ENCODE results near the gene CCDC188. TPM values are rescaled to one million over a fixed set of nuclear protein-coding genes. Genes with fewer than 3 reads are reported as not detected.

CCDC188 gene
- total and polyA plus RNA-seq, 2 of the 4 experiments (the other 2 are of a cell fraction) = 0.10 TPM; not detected in 1

GRCh38 chr22:20158391-20159036 lies 7.7 kb upstream of the CCDC188 start:
- in situ Hi-C loops (cut with MboI; ENCODE audit: low sequenced_read_pairs) (loop anchor here (5.0 to 10.0 kb wide), 2 partner anchors 134 to 296 kb away; no protein-coding TSS in a partner anchor), dilution Hi-C loops (cut with HindIII; ENCODE audit: low sequenced_read_pairs, unreplicated experiment) (no loop called here), intact Hi-C loops (cut with micrococcal nuclease) (loop anchor here (5.0 kb wide), 1 partner anchor 299 kb away; no protein-coding TSS in a partner anchor)
- Histone ChIP-seq H3K18ac (ENCODE audit: low read depth, low read length) (no peak overlapping the region), H4K8ac (ENCODE audit: low read depth in 2 of 2, low read length in 2 of 2) (no peak overlapping the region), H2BK15ac (ENCODE audit: low read depth, low read length) (no peak overlapping the region), H4K20me1 (ENCODE audit: insufficient read depth, low read length) (peaks cover 11% of the 10 kb centered on the region; the same call in 1 of the 2 replicates), H2BK120ac (ENCODE audit: low read depth, low read length) (no peak overlapping the region), H2BK20ac (ENCODE audit: low read depth, low read length) (no peak overlapping the region), H3K56ac (ENCODE audit: extremely low read depth, insufficient read depth, low read length) (no peak overlapping the region), H2AK5ac (ENCODE audit: low read depth, low read length) (no peak overlapping the region), H2AK9ac (replicated peaks; ENCODE audit: low read depth, low read length, poor library complexity) (no peak overlapping the region), H4K5ac (ENCODE audit: low read depth, low read length) (no peak overlapping the region), H2AFZ (replicated peaks; ENCODE audit: low read length, poor library complexity) (no peak overlapping the region), H3K23ac (ENCODE audit: low read depth, low read length) (no peak overlapping the region), H3K4me2 (ENCODE audit: low read depth, low read length) (no peak overlapping the region), H3K27ac (ENCODE audit: insufficient read depth, low read length) (no peak overlapping the region), H3K36me3 (ENCODE audit: control insufficient read depth, insufficient read depth, low read length) (no peaks in the 10 kb centered on the region), H3K14ac (replicated peaks; ENCODE audit: low read depth, low read length) (no peak overlapping the region), H3K9me1 (ENCODE audit: insufficient read depth, low read length) (no peaks in the 10 kb centered on the region), H4K91ac (ENCODE audit: insufficient read depth, low read depth, low read length) (no peak overlapping the region), H3K79me1 (ENCODE audit: low read depth in 1 of 2, low read length in 2 of 2) (no peaks in the 10 kb centered on the region), H3K4me1 (ENCODE audit: control insufficient read depth, insufficient read depth, low read length) (peaks cover 6% of the 10 kb centered on the region), H3K4ac (ENCODE audit: low read depth, low read length) (no peak overlapping the region), H3K4me3 (ENCODE audit: insufficient read depth, low read depth, low read length) (no peak overlapping the region), H3K27me3 (ENCODE audit: control insufficient read depth, insufficient read depth, low read length) (peaks cover 13% of the 10 kb centered on the region), H2BK5ac (ENCODE audit: low read depth, low read length, poor library complexity, severe bottlenecking) (no peak overlapping the region), H3K9ac (ENCODE audit: low read depth, low read length) (no peak overlapping the region), H3K9me3 (ENCODE audit: control insufficient read depth, insufficient read depth, low read length) (no peaks in the 10 kb centered on the region)
- ChIA-PET POLR2A (ENCODE audit: unreplicated experiment) (no interaction called here), CTCF (no interaction called here)
- no peak for DNase-seq
- WGBS, 2 experiments (ENCODE audit: extremely low coverage in 2 of 2, insufficient read length in 1 of 2) = 52% methylated on average over 2 of the region's 15 CpGs; no CpG with 5 or more reads in 1 of the 2 experiments
- BruUV-seq (replicated peaks) = no TSS peak
- TF ChIP-seq CHD1 (IDR thresholded peaks at IDR 0.05; ENCODE audit: low read depth, low read length) = no peak
- no peak for TF ChIP-seq BHLHE40 (IDR thresholded peaks at IDR 0.05; ENCODE audit: low read depth, low read length)
- TF ChIP-seq MAZ (IDR thresholded peaks at IDR 0.05; ENCODE audit: borderline replicate concordance, low read depth, low read length) = no peak
- TF ChIP-seq RAD21 (IDR thresholded peaks at IDR 0.05; ENCODE audit: low read length) = no peak
- no peak for TF ChIP-seq CTCF (conservative IDR thresholded peaks at IDR 0.05; ENCODE audit: low read depth, low read length)
- no peak for ATAC-seq (ENCODE audit: low read depth)
